IMR-90 (cell line): ENCODE results near the gene TNFRSF18. TPM values are rescaled to one million over a fixed set of nuclear protein-coding genes. Genes with fewer than 3 reads are reported as not detected.

Experiments
- ATAC-seq: fragments of 200-7000 bp; cut with Tn5 transposase; 2 replicates; pipeline ENCODE4 v1.9.1; 2020; ENCODE audit warnings: low read depth, mild to moderate bottlenecking, moderate library complexity
- BruUV-seq: library from RNA; stranded (reverse); fragments of 400-500 nt; replicated peaks from 2 replicates; lab custom pipeline; 2021; lab: Mats Ljungman, UMichigan
- CTCF ChIA-PET: fragments of 300-600 bp; formaldehyde crosslinking; extraction: SDS; loops from one replicate; lab custom pipeline; 2021; ENCODE audit warnings: antibody characterized with exemption; lab: Yijun Ruan, JAX
- POLR2A ChIA-PET: fragments of 300-600 bp; sonication (Branson Sonifier 250); formaldehyde crosslinking; loops from one replicate; lab custom pipeline; 2022; ENCODE audit warnings: antibody characterized with exemption; ENCODE audit not compliant: unreplicated experiment; lab: Charles Lee
- DNase-seq: peaks from one replicate; pipeline ENCODE4 v3.0.0; 2013
- H2AFZ ChIP-seq: replicated peaks from 2 replicates; pipeline ENCODE3; 2013; ENCODE audit warnings: low read length, mild to moderate bottlenecking; ENCODE audit not compliant: poor library complexity
- H2AK5ac ChIP-seq: 2 replicates; pipeline ENCODE4 v1.6.1; 2013; ENCODE audit warnings: low read depth, low read length, inconsistent platforms
- H2AK9ac ChIP-seq: replicated peaks from 2 replicates; pipeline ENCODE3; 2013; ENCODE audit warnings: mild to moderate bottlenecking, low read depth, low read length, moderate library complexity; ENCODE audit not compliant: poor library complexity
- H2BK120ac ChIP-seq: 2 replicates; pipeline ENCODE4 v1.6.1; 2013; ENCODE audit warnings: low read depth, low read length, inconsistent platforms
- H2BK15ac ChIP-seq: 3 replicates; pipeline ENCODE4 v1.6.1; 2013; ENCODE audit warnings: low read depth, low read length, inconsistent platforms
- H2BK20ac ChIP-seq: 2 replicates; pipeline ENCODE4 v1.6.1; 2013; ENCODE audit warnings: low read depth, mild to moderate bottlenecking, inconsistent platforms, low read length, moderate library complexity
- H2BK5ac ChIP-seq: 2 replicates; pipeline ENCODE4 v1.6.1; 2013; ENCODE audit warnings: mild to moderate bottlenecking, low read depth, low read length, inconsistent platforms; ENCODE audit not compliant: poor library complexity, severe bottlenecking
- H3K14ac ChIP-seq: replicated peaks from 2 replicates; pipeline ENCODE4 v1.6.1; 2013; ENCODE audit warnings: low read depth, low read length, inconsistent platforms
- H3K18ac ChIP-seq: 2 replicates; pipeline ENCODE4 v1.6.1; 2013; ENCODE audit warnings: low read depth, low read length, control low read depth
- H3K23ac ChIP-seq: 2 replicates; pipeline ENCODE4 v1.6.1; 2013; ENCODE audit warnings: low read depth, low read length, inconsistent platforms
- H3K27ac ChIP-seq: 2 replicates; pipeline ENCODE4 v1.5.1; 2013; ENCODE audit warnings: mild to moderate bottlenecking, control low read depth, low read length; ENCODE audit not compliant: insufficient read depth
- H3K27me3 ChIP-seq: 2 replicates; pipeline ENCODE4 v1.6.1; 2013; ENCODE audit warnings: low read length; ENCODE audit not compliant: control insufficient read depth, insufficient read depth
- H3K36me3 ChIP-seq: 2 replicates; pipeline ENCODE4 v1.6.1; 2013; ENCODE audit warnings: low read length, mixed read lengths; ENCODE audit not compliant: control insufficient read depth, insufficient read depth
- H3K4ac ChIP-seq: 2 replicates; pipeline ENCODE4 v1.6.1; 2013; ENCODE audit warnings: low read depth, low read length, inconsistent platforms
- H3K4me1 ChIP-seq: 2 replicates; pipeline ENCODE4 v1.6.1; 2013; ENCODE audit warnings: low read length, mixed read lengths; ENCODE audit not compliant: control insufficient read depth, insufficient read depth
- H3K4me2 ChIP-seq: 2 replicates; pipeline ENCODE4 v1.6.1; 2013; ENCODE audit warnings: low read depth, mild to moderate bottlenecking, control low read depth, low read length, moderate library complexity
- H3K4me3 ChIP-seq: 2 replicates; pipeline ENCODE4 v1.5.1; 2013; ENCODE audit warnings: low read depth, mild to moderate bottlenecking, control low read depth, low read length, moderate library complexity; ENCODE audit not compliant: insufficient read depth
- H3K56ac ChIP-seq: 2 replicates; pipeline ENCODE4 v1.6.1; 2013; ENCODE audit warnings: low read length, inconsistent platforms; ENCODE audit not compliant: insufficient read depth; ENCODE audit errors: extremely low read depth
- H3K79me1 ChIP-seq, 2 experiments: 2 replicates each; pipeline ENCODE4 v1.6.1; 2013; ENCODE audit warnings: low read length in 2 of 2, inconsistent platforms in 1 of 2, low read depth in 1 of 2
- H3K9ac ChIP-seq: 2 replicates; pipeline ENCODE4 v1.6.1; 2013; ENCODE audit warnings: low read depth, low read length, control low read depth
- H3K9me1 ChIP-seq: 2 replicates; pipeline ENCODE4 v1.6.1; 2013; ENCODE audit warnings: low read length, inconsistent platforms; ENCODE audit not compliant: insufficient read depth
- H3K9me3 ChIP-seq: 2 replicates; pipeline ENCODE4 v1.6.1; 2013; ENCODE audit warnings: low read length; ENCODE audit not compliant: control insufficient read depth, insufficient read depth
- H4K20me1 ChIP-seq: 2 replicates; pipeline ENCODE4 v1.6.1; 2013; ENCODE audit warnings: low read length, inconsistent platforms; ENCODE audit not compliant: insufficient read depth
- H4K5ac ChIP-seq: 2 replicates; pipeline ENCODE4 v1.6.1; 2013; ENCODE audit warnings: mild to moderate bottlenecking, low read depth, low read length, control low read depth
- H4K8ac ChIP-seq, 2 experiments: 2 replicates each; pipeline ENCODE4 v1.6.1; 2013; ENCODE audit warnings: low read depth in 2 of 2, low read length in 2 of 2, control low read depth in 1 of 2, inconsistent platforms in 1 of 2
- H4K91ac ChIP-seq: 2 replicates; pipeline ENCODE4 v1.6.1; 2013; ENCODE audit warnings: low read depth, low read length, inconsistent platforms; ENCODE audit not compliant: insufficient read depth
- CHD1 ChIP-seq: IDR thresholded peaks from 2 replicates; pipeline ENCODE4 v1.6.1; 2012; ENCODE audit warnings: low read depth, low read length, improper control_type of control experiment
- CTCF ChIP-seq: conservative IDR thresholded peaks from 2 replicates; pipeline ENCODE4 v1.5.1; 2012; ENCODE audit warnings: mild to moderate bottlenecking, low read depth, low read length, improper control_type of control experiment
- MAZ ChIP-seq: IDR thresholded peaks from 2 replicates; pipeline ENCODE4 v1.6.1; 2012; ENCODE audit warnings: low read depth, mild to moderate bottlenecking, low read length, improper control_type of control experiment, moderate library complexity, borderline replicate concordance
- MXI1 ChIP-seq: IDR thresholded peaks from 2 replicates; pipeline ENCODE4 v1.6.1; 2012; ENCODE audit warnings: low read depth, mild to moderate bottlenecking, low read length, moderate library complexity, borderline replicate concordance
- NFE2L2 ChIP-seq: fragments of 150-350 bp; IDR thresholded peaks from 2 replicates; pipeline ENCODE4 v1.6.1; 2016; ENCODE audit warnings: low read depth, mild to moderate bottlenecking, low read length
- RCOR1 ChIP-seq: IDR thresholded peaks from 2 replicates; pipeline ENCODE4 v1.6.1; 2012; ENCODE audit warnings: mild to moderate bottlenecking, low read length, improper control_type of control experiment; ENCODE audit not compliant: insufficient replicate concordance
- WGBS, 2 experiments: methylation state at CpG; one replicate each; pipeline versions ENCODE4 v1.1.5 to v1.1.7; 2013; ENCODE audit warnings: missing lambda C conversion rate in 2 of 2; ENCODE audit not compliant: insufficient read length in 1 of 2; ENCODE audit errors: extremely low coverage in 2 of 2; 5-methylcytosine and 5-hydroxymethylcytosine counted together
- dilution Hi-C: fragments of 300-500 bp; cut with HindIII; formaldehyde crosslinking; loops from one replicate; pipeline ENCODE4 v1.14.3; 2018; ENCODE audit warnings: low sequenced_read_pairs; ENCODE audit not compliant: unreplicated experiment
- in situ Hi-C: fragments of 300-500 bp; cut with MboI; formaldehyde crosslinking; loops from 3 replicates; pipeline ENCODE4 v1.14.3; 2019; ENCODE audit warnings: low sequenced_read_pairs, inconsistent platforms, mixed read lengths
- intact Hi-C: fragments of 100-400 bp; cut with micrococcal nuclease; formaldehyde crosslinking; loops from 2 replicates; pipeline ENCODE4 v1.10.0; 2022
- polyA plus RNA-seq, 3 experiments: library from polyadenylated mRNA; depleted of rRNA; stranded (reverse); fragments of >200 nt; gene quantifications; 2 replicates each; pipeline ENCODE4 v1.2.3, GENCODE V29; 2012; ENCODE audit warnings: low replicate concordance in 1 of 3
- total RNA-seq: library from RNA; depleted of rRNA; stranded (reverse); fragments of >200 nt; gene quantifications from 2 replicates; pipeline ENCODE4 v1.2.3, GENCODE V29; 2012
- TF ChIP-seq, protein P1 (sequence below): fragments of 150-350 bp; IDR thresholded peaks from 2 replicates; pipeline ENCODE4 v1.6.1; 2017; ENCODE audit warnings: mild to moderate bottlenecking, antibody characterized with exemption, low read length, low read depth
- TF ChIP-seq, protein P2 (sequence below): fragments of 150-350 bp; IDR thresholded peaks from 2 replicates; pipeline ENCODE4 v1.6.1; 2016; ENCODE audit warnings: low read depth, mild to moderate bottlenecking, low read length, moderate library complexity, borderline replicate concordance

TNFRSF18 gene
- total and polyA plus RNA-seq, 2 of the 4 experiments (the other 2 are of a cell fraction): 0.18 to 1.0 TPM

GRCh38 chr1:1198423-1199140 lies 7.8 kb downstream of the TNFRSF18 start (continued):
- TF ChIP-seq, protein P1, sequence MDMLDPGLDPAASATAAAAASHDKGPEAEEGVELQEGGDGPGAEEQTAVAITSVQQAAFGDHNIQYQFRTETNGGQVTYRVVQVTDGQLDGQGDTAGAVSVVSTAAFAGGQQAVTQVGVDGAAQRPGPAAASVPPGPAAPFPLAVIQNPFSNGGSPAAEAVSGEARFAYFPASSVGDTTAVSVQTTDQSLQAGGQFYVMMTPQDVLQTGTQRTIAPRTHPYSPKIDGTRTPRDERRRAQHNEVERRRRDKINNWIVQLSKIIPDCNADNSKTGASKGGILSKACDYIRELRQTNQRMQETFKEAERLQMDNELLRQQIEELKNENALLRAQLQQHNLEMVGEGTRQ: no peak

DNA sequence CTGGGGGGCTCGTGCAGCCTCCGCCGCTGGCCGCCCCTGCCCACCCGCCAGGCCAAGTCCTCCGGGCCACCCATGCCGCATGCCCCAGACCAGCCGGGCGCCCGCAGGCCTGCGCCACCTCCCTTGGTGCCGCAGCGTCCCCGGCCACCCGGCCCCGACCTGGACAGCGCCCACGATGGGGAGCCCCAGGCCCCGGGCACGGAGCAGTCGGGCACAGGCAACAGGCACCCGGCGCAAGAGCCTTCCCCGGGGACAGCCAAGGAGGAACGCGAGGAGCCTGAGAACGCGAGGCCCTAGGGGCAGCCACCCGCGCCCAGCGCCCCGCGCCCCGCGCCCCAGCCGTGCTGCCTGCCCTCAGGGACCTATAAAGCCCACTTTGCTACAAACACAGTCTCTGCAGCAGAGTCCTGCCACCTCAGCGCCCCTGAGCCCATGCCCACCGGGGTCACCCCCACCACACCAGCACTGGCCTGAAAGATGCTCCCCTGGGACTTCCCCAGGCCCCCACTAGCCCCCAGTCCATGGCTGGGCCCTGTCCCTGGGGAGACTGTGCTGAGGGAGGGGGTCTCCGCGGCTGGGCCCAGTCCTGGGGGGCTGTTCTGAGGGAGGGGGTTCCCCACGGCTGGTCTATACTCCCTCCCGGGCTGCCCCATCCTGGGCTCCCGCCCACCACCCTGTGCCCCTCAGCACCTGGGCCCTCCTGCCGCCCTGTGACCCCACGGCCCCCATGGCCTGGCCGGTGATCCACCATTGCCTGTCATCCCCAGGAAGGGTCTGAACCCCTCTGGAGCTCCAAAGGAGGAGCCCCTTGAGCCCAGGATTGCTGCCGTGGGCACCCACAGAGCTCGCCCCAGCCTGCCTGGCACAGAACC lies 8.6 kb downstream of the TNFRSF18 start:
- POLR2A ChIA-PET: no interaction called here
- Histone ChIP-seq H3K27ac (no peak overlapping the region), H2BK5ac (no peak overlapping the region), H4K20me1 (no peaks in the 10 kb centered on the region), H3K4me3 (no peak overlapping the region), H3K14ac (no peak overlapping the region), H4K91ac (no peak overlapping the region), H2BK120ac (no peak overlapping the region), H3K23ac (no peak overlapping the region), H3K4me2 (no peak overlapping the region), H3K4me1 (no peaks in the 10 kb centered on the region), H2AFZ (no peak overlapping the region), H2BK20ac (no peak overlapping the region), H3K9ac (no peak overlapping the region), H3K27me3 (no peaks in the 10 kb centered on the region; the same call in 1 of the 2 replicates), H4K8ac (no peak overlapping the region), H3K79me1 (no peaks in the 10 kb centered on the region), H3K36me3 (no peaks in the 10 kb centered on the region), H2AK9ac (no peak overlapping the region), H3K9me3 (peaks cover 11% of the 10 kb centered on the region), H2BK15ac (no peak overlapping the region), H3K56ac (no peak overlapping the region), H3K4ac (no peak overlapping the region), H2AK5ac (no peak overlapping the region), H3K18ac (no peak overlapping the region), H3K9me1 (no peaks in the 10 kb centered on the region), H4K5ac (no peak overlapping the region)
- dilution Hi-C loops (no loop called here), intact Hi-C loops (no loop called here), in situ Hi-C loops (no loop called here)
- DNase-seq (no peak), ATAC-seq (no peak)
- 90% methylated on average over 20 of the region's 48 CpGs; no CpG with 5 or more reads in 1 of the 2 experiments for WGBS, 2 experiments
- CTCF ChIA-PET: no interaction called here
- no TSS peak for BruUV-seq
- TF ChIP-seq MAZ: no peak
- TF ChIP-seq RCOR1: no peak
- TF ChIP-seq CTCF: no peak
- TF ChIP-seq, protein P2, sequence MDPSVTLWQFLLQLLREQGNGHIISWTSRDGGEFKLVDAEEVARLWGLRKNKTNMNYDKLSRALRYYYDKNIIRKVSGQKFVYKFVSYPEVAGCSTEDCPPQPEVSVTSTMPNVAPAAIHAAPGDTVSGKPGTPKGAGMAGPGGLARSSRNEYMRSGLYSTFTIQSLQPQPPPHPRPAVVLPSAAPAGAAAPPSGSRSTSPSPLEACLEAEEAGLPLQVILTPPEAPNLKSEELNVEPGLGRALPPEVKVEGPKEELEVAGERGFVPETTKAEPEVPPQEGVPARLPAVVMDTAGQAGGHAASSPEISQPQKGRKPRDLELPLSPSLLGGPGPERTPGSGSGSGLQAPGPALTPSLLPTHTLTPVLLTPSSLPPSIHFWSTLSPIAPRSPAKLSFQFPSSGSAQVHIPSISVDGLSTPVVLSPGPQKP: no peak
- TF ChIP-seq MXI1: no peak
- TF ChIP-seq CHD1: no peak
- TF ChIP-seq NFE2L2: no peak
- TF ChIP-seq, protein P1: no peak
